ENCODE data around the gene TUBA4A.

Gene TUBA4A

GRCh38 chr2:219245148-219245898 is 8.4 kb downstream of the TUBA4A start, which contains the start of the genes GLB1L and STK16:
GLB1L (minus strand) TSS chr2:219245444; CDS start chr2:219243573, 1,871 bp downstream.
STK16 (plus strand) TSS chr2:219245479; CDS start chr2:219246000, 521 bp downstream.
- DNase-seq (ENCODE audit: extremely low spot score), result peak; percentile 96
- TF ChIP-seq, protein P1, sequence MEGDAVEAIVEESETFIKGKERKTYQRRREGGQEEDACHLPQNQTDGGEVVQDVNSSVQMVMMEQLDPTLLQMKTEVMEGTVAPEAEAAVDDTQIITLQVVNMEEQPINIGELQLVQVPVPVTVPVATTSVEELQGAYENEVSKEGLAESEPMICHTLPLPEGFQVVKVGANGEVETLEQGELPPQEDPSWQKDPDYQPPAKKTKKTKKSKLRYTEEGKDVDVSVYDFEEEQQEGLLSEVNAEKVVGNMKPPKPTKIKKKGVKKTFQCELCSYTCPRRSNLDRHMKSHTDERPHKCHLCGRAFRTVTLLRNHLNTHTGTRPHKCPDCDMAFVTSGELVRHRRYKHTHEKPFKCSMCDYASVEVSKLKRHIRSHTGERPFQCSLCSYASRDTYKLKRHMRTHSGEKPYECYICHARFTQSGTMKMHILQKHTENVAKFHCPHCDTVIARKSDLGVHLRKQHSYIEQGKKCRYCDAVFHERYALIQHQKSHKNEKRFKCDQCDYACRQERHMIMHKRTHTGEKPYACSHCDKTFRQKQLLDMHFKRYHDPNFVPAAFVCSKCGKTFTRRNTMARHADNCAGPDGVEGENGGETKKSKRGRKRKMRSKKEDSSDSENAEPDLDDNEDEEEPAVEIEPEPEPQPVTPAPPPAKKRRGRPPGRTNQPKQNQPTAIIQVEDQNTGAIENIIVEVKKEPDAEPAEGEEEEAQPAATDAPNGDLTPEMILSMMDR (IDR thresholded peaks at IDR 0.05; ENCODE audit: control extremely low read depth, extremely low read depth, low read depth, missing control alignments), result no peak
- CTCF ChIA-PET, result interaction anchor here (0.8 to 2.7 kb wide), 14 partner anchors 10 to 66 kb away, joined by 3 to 16 read pairs (median 4); partner anchors contain the start of genes ANKZF1, ATG9A and TUBA4A
- POLR2A ChIA-PET, result interaction anchor here (1.0 to 1.8 kb wide), 3 partner anchors 8 to 69 kb away, joined by 3 to 13 read pairs (median 3); partner anchors contain the start of genes CNPPD1, TUBA4A and TUBA4B

- TF ChIP-seq, protein P1 (IDR thresholded peaks at IDR 0.05; ENCODE audit: control extremely low read depth, extremely low read depth, low read depth, missing control alignments), result no peak
- POLR2A ChIA-PET, result interaction anchor here (1.0 to 1.8 kb wide), 3 partner anchors 8 to 68 kb away, joined by 3 to 13 read pairs (median 3); partner anchors contain the start of genes CNPPD1, TUBA4A and TUBA4B
- DNase-seq (ENCODE audit: extremely low spot score), result no peak
- CTCF ChIA-PET, result interaction anchor here (0.9 to 2.7 kb wide), 11 partner anchors 9 to 65 kb away, joined by 3 to 16 read pairs (median 4); partner anchors contain the start of gene TUBA4A
Measured at GRCh38 chr2:219244789-219245147, 8.9 kb downstream of the TUBA4A start.

- ChIA-PET CTCF (interaction anchor here (1.2 to 6.4 kb wide), 2 partner anchors 11 to 52 kb away, joined by 3 to 27 read pairs; no protein-coding TSS in a partner anchor), POLR2A (no interaction called here)
- DNase-seq (ENCODE audit: extremely low spot score), result no peak
- TF ChIP-seq, protein P1 (IDR thresholded peaks at IDR 0.05; ENCODE audit: control extremely low read depth, extremely low read depth, low read depth, missing control alignments), result no peak
Measured at GRCh38 chr2:219243291-219243761, 10.4 kb downstream of the TUBA4A start.

GRCh38 chr2:219234331-219234730 is 19.4 kb downstream of the TUBA4A start:
- POLR2A ChIA-PET, result interaction anchor here (0.6 kb wide), 1 partner anchor 19 kb away, joined by 6 read pairs; the partner anchor contains the start of gene TUBA4B
- TF ChIP-seq, protein P1 (IDR thresholded peaks at IDR 0.05; ENCODE audit: control extremely low read depth, extremely low read depth, low read depth, missing control alignments), result no peak
- DNase-seq (ENCODE audit: extremely low spot score), result no peak
- CTCF ChIA-PET, result interaction anchor here (1.0 to 1.8 kb wide), 3 partner anchors 12 to 64 kb away, joined by 4 read pairs; partner anchors contain the start of gene SLC23A3

GRCh38 chr2:219230059-219230540 is 23.6 kb downstream of the TUBA4A start:
- POLR2A ChIA-PET, result interaction anchor here (0.6 to 1.6 kb wide), 2 partner anchors 11 to 24 kb away, joined by 3 to 4 read pairs; partner anchors contain the start of gene ZFAND2B
- DNase-seq (ENCODE audit: extremely low spot score), result peak; percentile 48
- TF ChIP-seq, protein P1 (IDR thresholded peaks at IDR 0.05; ENCODE audit: control extremely low read depth, extremely low read depth, low read depth, missing control alignments), result no peak
- CTCF ChIA-PET, result interaction anchor here (0.7 to 1.8 kb wide), 11 partner anchors 10 to 71 kb away, joined by 3 to 13 read pairs (median 4); partner anchors contain the start of genes STK16, TUBA4A and TUBA4B
